Cardiac muscle cell (in vitro differentiated cells and primary cell): ENCODE results near the gene PRPS1. TPM values are rescaled to one million over a fixed set of nuclear protein-coding genes. Genes with fewer than 3 reads are reported as not detected.

Source experiments
- DNase-seq, 2 donors: peaks; one replicate each; pipeline versions ENCODE4 v3.0.0 to v3.0.0-alpha.2; 2010 to 2017; ENCODE audit warnings: low read depth in 1 of 2, low spot score in 1 of 2
- H3K27ac ChIP-seq: fragments of 200-600 bp; sonication (generic); 2 replicates; pipeline ENCODE4 v1.5.1; 2016
- H3K27me3 ChIP-seq: fragments of 200-600 bp; sonication (generic); 2 replicates; pipeline ENCODE4 v1.6.0; 2016; ENCODE audit warnings: control low read depth
- H3K36me3 ChIP-seq: fragments of 200-600 bp; sonication (generic); 2 replicates; pipeline ENCODE4 v1.5.1; 2016; ENCODE audit warnings: control low read depth
- H3K4me1 ChIP-seq: fragments of 200-600 bp; sonication (generic); 2 replicates; pipeline ENCODE4 v1.8.1; 2017; ENCODE audit warnings: low read depth, mild to moderate bottlenecking, mixed run types
- H3K4me3 ChIP-seq: fragments of 200-600 bp; sonication (generic); 2 replicates; pipeline ENCODE4 v1.5.1; 2016; ENCODE audit warnings: mild to moderate bottlenecking
- H3K9me3 ChIP-seq: fragments of 200-600 bp; sonication (generic); 2 replicates; pipeline ENCODE4 v1.5.1; 2017; ENCODE audit warnings: low read depth, mild to moderate bottlenecking, control low read depth
- CTCF ChIP-seq: IDR thresholded peaks from 2 replicates; pipeline ENCODE4 v1.5.1; 2012; ENCODE audit warnings: low read depth, mild to moderate bottlenecking, low read length
- polyA plus RNA-seq: library from polyadenylated mRNA; unstranded; fragments of >200 nt; fragmentation: Nextera tagmentation; extraction: Ambion mirVana; gene quantifications from 2 replicates; pipeline ENCODE4 v1.2.1, GENCODE V29; 2016
- total RNA-seq: library from RNA; depleted of rRNA; stranded (reverse); fragments of >200 nt; gene quantifications from 2 replicates; pipeline ENCODE4 v1.2.3, GENCODE V29; 2016

The PRPS1 gene
- total and polyA plus RNA-seq, 2 experiments from 2014 or later = 75.4 to 78.7 TPM

GRCh38 chrX:107625739-107626138 lies 2.6 kb upstream of the PRPS1 start:
- no peak for DNase-seq
- Histone ChIP-seq H3K4me1 (peaks cover 10% of the 10 kb centered on the region), H3K4me3 (no peak overlapping the region), H3K36me3 (no peaks in the 10 kb centered on the region), H3K9me3 (no peaks in the 10 kb centered on the region), H3K27ac (no peak overlapping the region), H3K27me3 (no peaks in the 10 kb centered on the region)
- no peak for TF ChIP-seq CTCF

GRCh38 chrX:107626481-107626880 lies 1.8 kb upstream of the PRPS1 start:
- TF ChIP-seq CTCF = no peak
- Histone ChIP-seq H3K36me3 (no peaks in the 10 kb centered on the region), H3K27ac (no peak overlapping the region), H3K9me3 (no peaks in the 10 kb centered on the region), H3K27me3 (no peaks in the 10 kb centered on the region), H3K4me1 (peaks cover 10% of the 10 kb centered on the region), H3K4me3 (no peak overlapping the region)
- no peak for DNase-seq

- Histone ChIP-seq H3K36me3 (no peaks in the 10 kb centered on the region), H3K9me3 (no peaks in the 10 kb centered on the region), H3K4me1 (peaks cover 10% of the 10 kb centered on the region), H3K4me3 (no peak overlapping the region), H3K27me3 (no peaks in the 10 kb centered on the region), H3K27ac (no peak overlapping the region)
- DNase-seq = no peak
- no peak for TF ChIP-seq CTCF
These were observed 1.4 kb upstream of the PRPS1 start for GRCh38 chrX:107626916-107627315.

- Histone ChIP-seq H3K27ac (peak overlapping the region; percentile 86), H3K27me3 (no peaks in the 10 kb centered on the region), H3K4me1 (peaks cover 10% of the 10 kb centered on the region), H3K4me3 (peak overlapping the region; percentile 86), H3K9me3 (no peaks in the 10 kb centered on the region), H3K36me3 (no peaks in the 10 kb centered on the region)
- no peak for TF ChIP-seq CTCF
- DNase-seq = peak; percentile 30 to 64
These were observed 591 bp downstream of the PRPS1 start for GRCh38 chrX:107628662-107629539.

GRCh38 chrX:107629540-107629909 lies 1.2 kb downstream of the PRPS1 start:
- no peaks in the 10 kb centered on the region for H3K27me3 ChIP-seq
- peak; percentile 29 to 42 for DNase-seq
- TF ChIP-seq CTCF = peak; percentile 31
- H3K9me3 ChIP-seq = no peaks in the 10 kb centered on the region
- H3K27ac ChIP-seq = no peak overlapping the region
- no peaks in the 10 kb centered on the region for H3K36me3 ChIP-seq
- peaks cover 10% of the 10 kb centered on the region for H3K4me1 ChIP-seq
- H3K4me3 ChIP-seq = peak overlapping the region; percentile 86
